Vagina (tissue), 2 donors: Measurements from ENCODE around the gene SLC66A2. TPM values are rescaled to one million over a fixed set of nuclear protein-coding genes. Genes with fewer than 3 reads are reported as not detected.

Experiments used
- DNase-seq, 2 donors: peaks; one replicate each; pipeline ENCODE4 v3.0.0-alpha.2; 2017; ENCODE audit errors: extremely low spot score in 2 of 2
- H3K27ac ChIP-seq: fragments of 200-600 bp; sonication (generic); one replicate; pipeline ENCODE4 v1.5.1; 2019
- H3K27me3 ChIP-seq: fragments of 200-600 bp; sonication (generic); one replicate; pipeline ENCODE4 v1.5.1; 2019
- H3K36me3 ChIP-seq, 2 donors: fragments of 200-600 bp; sonication (generic); one replicate each; pipeline ENCODE4 v1.5.1; 2017 to 2019
- H3K4me1 ChIP-seq: fragments of 200-600 bp; sonication (generic); one replicate; pipeline ENCODE4 v1.5.1; 2019
- H3K4me3 ChIP-seq, 2 donors: fragments of 200-600 bp; sonication (generic); 1 replicate in 1 of 2; 2 replicates in 1 of 2; pipeline ENCODE4 v1.5.1; 2016 to 2019
- H3K9me3 ChIP-seq: fragments of 200-600 bp; sonication (generic); one replicate; pipeline ENCODE4 v1.5.1; 2019
- CTCF ChIP-seq, 3 experiments: fragments of 450-650 bp in 2 of 3; fragments of 200-600 bp in 1 of 3; sonication (generic) in 1 of 3; IDR thresholded peaks; one replicate each; pipeline ENCODE4 v1.5.1; 2017 to 2019; ENCODE audit warnings: antibody characterized with exemption in 3 of 3, mild to moderate bottlenecking in 2 of 3, moderate library complexity in 2 of 3
- POLR2A ChIP-seq, 2 donors: fragments of 450-650 bp; IDR thresholded peaks; one replicate each; pipeline ENCODE4 v1.6.1; 2017; ENCODE audit warnings: antibody characterized with exemption in 2 of 2, mild to moderate bottlenecking in 2 of 2, moderate library complexity in 2 of 2
- POLR2AphosphoS5 ChIP-seq, 2 donors: sonication (generic); formaldehyde crosslinking; IDR thresholded peaks; one replicate each; pipeline ENCODE4 v1.9.0; 2017; ENCODE audit warnings: antibody characterized with exemption in 2 of 2, mild to moderate bottlenecking in 2 of 2, low read depth in 1 of 2; ENCODE audit not compliant: insufficient read depth in 1 of 2
- intact Hi-C: fragments of 100-400 bp; cut with DNase I; formaldehyde crosslinking; loops from one replicate; pipeline ENCODE4 v1.15.1; 2023
- total RNA-seq: library from RNA; depleted of rRNA; stranded (reverse); fragments of >200 nt; gene quantifications from one replicate; pipeline ENCODE4 v1.2.3, GENCODE V29; 2016

Gene SLC66A2
- total RNA-seq, 1 donor from 2014 or later, result 32.2 TPM

- peak in 1 of 2 donors; percentile 70 for DNase-seq
- Histone ChIP-seq H3K9me3 (no peaks in the 10 kb centered on the region), H3K27me3 (no peaks in the 10 kb centered on the region), H3K36me3 (peaks cover 0 to 20% of the 10 kb centered on the region in 2 donors), H3K4me1 (no peaks in the 10 kb centered on the region), H3K4me3 (no peak overlapping the region), H3K27ac (no peak overlapping the region)
- TF ChIP-seq CTCF (IDR thresholded peaks at IDR 0.05) (no peak), POLR2A (IDR thresholded peaks at IDR 0.05) (no peak), POLR2AphosphoS5 (IDR thresholded peaks at IDR 0.05; ENCODE audit: insufficient read depth in 1 of 2, low read depth in 1 of 2) (no peak)
- intact Hi-C loops, result no loop called here
These were observed 32.4 kb downstream of the SLC66A2 start for GRCh38 chr18:79919089-79919488.

GRCh38 chr18:79918615-79919011 is 32.8 kb downstream of the SLC66A2 start:
- Histone ChIP-seq H3K9me3 (no peaks in the 10 kb centered on the region), H3K4me3 (no peak overlapping the region), H3K36me3 (peaks cover 0 to 20% of the 10 kb centered on the region in 2 donors), H3K27ac (no peak overlapping the region), H3K4me1 (no peaks in the 10 kb centered on the region), H3K27me3 (no peaks in the 10 kb centered on the region)
- TF ChIP-seq POLR2AphosphoS5 (IDR thresholded peaks at IDR 0.05; ENCODE audit: insufficient read depth in 1 of 2, low read depth in 1 of 2), result no peak
- TF ChIP-seq CTCF (IDR thresholded peaks at IDR 0.05), result no peak
- no peak for TF ChIP-seq POLR2A (IDR thresholded peaks at IDR 0.05)
- intact Hi-C loops, result no loop called here
- peak; percentile 65 to 88 for DNase-seq

- DNase-seq, result peak in 1 of 2 donors; percentile 64
These were observed 33.4 kb downstream of the SLC66A2 start for GRCh38 chr18:79917853-79918614.

DNA sequence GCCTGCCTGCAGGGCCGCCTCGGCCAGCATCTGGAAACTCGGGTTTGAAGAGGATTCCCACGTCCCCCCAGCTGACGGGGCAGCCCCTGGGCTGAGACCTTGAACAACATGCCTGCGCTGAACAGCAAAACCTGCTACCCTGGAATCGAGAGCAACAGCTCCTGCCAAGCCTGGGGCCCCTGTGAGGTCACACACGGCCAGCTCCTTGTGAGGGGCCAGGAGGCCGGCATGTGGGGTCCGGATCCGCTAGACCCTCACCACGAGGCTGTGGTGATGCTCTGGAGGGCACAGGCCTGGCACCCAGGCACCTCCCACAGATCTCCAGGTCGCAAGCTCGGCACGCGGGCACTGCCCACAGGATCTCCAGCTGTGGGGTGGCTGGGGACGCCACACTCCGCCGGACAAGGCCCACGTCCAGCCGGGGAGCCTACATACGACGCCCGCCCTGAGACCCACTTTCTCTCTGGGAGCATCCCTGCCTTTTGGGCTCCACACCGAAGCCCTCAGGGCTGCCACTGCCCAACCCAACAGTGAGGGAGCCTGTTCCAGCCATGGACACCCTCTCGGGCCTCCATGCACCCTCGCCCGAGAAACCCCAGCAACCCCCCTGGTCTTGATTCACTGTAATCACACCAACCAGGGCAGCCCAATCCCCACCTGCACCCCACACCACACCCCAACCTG is 34.1 kb downstream of the SLC66A2 start:
- intact Hi-C loops, result no loop called here
- H3K27me3 ChIP-seq, result no peaks in the 10 kb centered on the region
- H3K36me3 ChIP-seq, result peaks cover 0 to 20% of the 10 kb centered on the region in 2 donors
- H3K4me1 ChIP-seq, result no peaks in the 10 kb centered on the region
- TF ChIP-seq CTCF (IDR thresholded peaks at IDR 0.05) (no peak), POLR2A (IDR thresholded peaks at IDR 0.05) (no peak), POLR2AphosphoS5 (IDR thresholded peaks at IDR 0.05; ENCODE audit: insufficient read depth in 1 of 2, low read depth in 1 of 2) (no peak)
- no peaks in the 10 kb centered on the region for H3K9me3 ChIP-seq
- no peak overlapping the region for H3K4me3 ChIP-seq
- peak in 1 of 2 donors; percentile 76 for DNase-seq
- H3K27ac ChIP-seq, result no peak overlapping the region

More at GRCh38 chr18:79917853-79918614, 33.4 kb downstream of the SLC66A2 start:
- intact Hi-C loops, result no loop called here
- no peak for TF ChIP-seq CTCF (IDR thresholded peaks at IDR 0.05)
- no peak for TF ChIP-seq POLR2AphosphoS5 (IDR thresholded peaks at IDR 0.05; ENCODE audit: insufficient read depth in 1 of 2, low read depth in 1 of 2)
- no peak for TF ChIP-seq POLR2A (IDR thresholded peaks at IDR 0.05)
- Histone ChIP-seq H3K27ac (no peak overlapping the region), H3K36me3 (peaks cover 0 to 20% of the 10 kb centered on the region in 2 donors), H3K4me3 (no peak overlapping the region), H3K27me3 (no peaks in the 10 kb centered on the region), H3K4me1 (no peaks in the 10 kb centered on the region), H3K9me3 (no peaks in the 10 kb centered on the region)
